NCI-H2196 (cell line): ENCODE data around the gene RBM44.

Experiments
- DNase-seq: peaks from one replicate; lab custom pipeline; 2025; ENCODE audit not compliant: unreplicated experiment; lab: John Stamatoyannopoulos, UW

The RBM44 gene

GRCh38 chr2:237869343-237870102 is 70.9 kb downstream of the RBM44 start:
- DNase-seq = no peak

GRCh38 chr2:237870126-237870525 is 71.5 kb downstream of the RBM44 start:
- DNase-seq = no peak

- DNase-seq = no peak
Measured at GRCh38 chr2:237870754-237871651, 72.4 kb downstream of the RBM44 start.

- DNase-seq = no peak
Measured at GRCh38 chr2:237872178-237872887, 73.8 kb downstream of the RBM44 start.

- DNase-seq = no peak
Measured at GRCh38 chr2:237873421-237873831, 74.8 kb downstream of the RBM44 start.

GRCh38 chr2:237873897-237874551 is 75.4 kb downstream of the RBM44 start:
- no peak for DNase-seq

GRCh38 chr2:237874585-237875161 is 76.1 kb downstream of the RBM44 start:
- no peak for DNase-seq

GRCh38 chr2:237875256-237876060 is 76.9 kb downstream of the RBM44 start:
- no peak for DNase-seq

- no peak for DNase-seq
Measured at GRCh38 chr2:237876061-237876526, 77.5 kb downstream of the RBM44 start.

- DNase-seq = no peak
Measured at GRCh38 chr2:237876532-237876931, 78.0 kb downstream of the RBM44 start.

- no peak for DNase-seq
Measured at GRCh38 chr2:237876951-237877491, 78.4 kb downstream of the RBM44 start.

- no peak for DNase-seq
Measured at GRCh38 chr2:237877576-237878307, 79.2 kb downstream of the RBM44 start.

- DNase-seq = no peak
Measured at GRCh38 chr2:237878321-237879057, 79.9 kb downstream of the RBM44 start.

- DNase-seq = no peak
Measured at GRCh38 chr2:237879058-237879430, 80.5 kb downstream of the RBM44 start.

- DNase-seq = no peak
Measured at GRCh38 chr2:237879991-237880560, 81.5 kb downstream of the RBM44 start.

- DNase-seq = no peak
Measured at GRCh38 chr2:237882510-237883481, 84.2 kb downstream of the RBM44 start.
